ENCODE data around the gene PSMD1.

Gene PSMD1

GRCh38 chr2:231036578-231037106 is 20.0 kb upstream of the PSMD1 start:
- Histone ChIP-seq H3K27me3 (ENCODE audit: low read depth, low read length) (peaks cover 7% of the 10 kb centered on the region), H3K4me3 (ENCODE audit: low read depth in 1 of 2, low read length in 2 of 2) (no peak overlapping the region), H3K4me1 (ENCODE audit: control insufficient read depth in 1 of 2, insufficient read depth in 2 of 2, low read length in 2 of 2) (peaks cover 0 to 6% of the 10 kb centered on the region in 2 donors), H3K9me3 (ENCODE audit: control insufficient read depth in 1 of 2, low read length in 2 of 2) (no peaks in the 10 kb centered on the region), H3K36me3 (ENCODE audit: control insufficient read depth in 1 of 2, insufficient read depth in 2 of 2, low read length in 2 of 2) (no peaks in the 10 kb centered on the region), H3K27ac (ENCODE audit: low read length) (no peak overlapping the region)

GRCh38 chr2:231037202-231037730 is 19.4 kb upstream of the PSMD1 start, which contains the start of gene C2orf72:
Gene C2orf72, plus strand, starts transcription at chr2:231037523. Its CDS starts 43 bp downstream, at chr2:231037566.
- Histone ChIP-seq H3K9me3 (ENCODE audit: control insufficient read depth in 1 of 2, low read length in 2 of 2) (no peaks in the 10 kb centered on the region), H3K27me3 (ENCODE audit: low read depth, low read length) (peaks cover 7% of the 10 kb centered on the region), H3K4me1 (ENCODE audit: control insufficient read depth in 1 of 2, insufficient read depth in 2 of 2, low read length in 2 of 2) (peaks cover 0 to 6% of the 10 kb centered on the region in 2 donors), H3K27ac (ENCODE audit: low read length) (no peak within 1 kb of the TSS), H3K36me3 (ENCODE audit: control insufficient read depth in 1 of 2, insufficient read depth in 2 of 2, low read length in 2 of 2) (no peaks in the 10 kb centered on the region), H3K4me3 (ENCODE audit: low read depth in 1 of 2, low read length in 2 of 2) (peak within 1 kb of the TSS; percentile 37 to 46)

GRCh38 chr2:231037731-231038482 is 18.8 kb upstream of the PSMD1 start:
- peak overlapping the region; percentile 37 to 46 for H3K4me3 ChIP-seq (ENCODE audit: low read depth in 1 of 2, low read length in 2 of 2)
- H3K27me3 ChIP-seq (ENCODE audit: low read depth, low read length) = peaks cover 7% of the 10 kb centered on the region
- no peak overlapping the region for H3K27ac ChIP-seq (ENCODE audit: low read length)
- peaks cover 0 to 6% of the 10 kb centered on the region in 2 donors for H3K4me1 ChIP-seq (ENCODE audit: control insufficient read depth in 1 of 2, insufficient read depth in 2 of 2, low read length in 2 of 2)
- no peaks in the 10 kb centered on the region for H3K9me3 ChIP-seq (ENCODE audit: control insufficient read depth in 1 of 2, low read length in 2 of 2)
- no peaks in the 10 kb centered on the region for H3K36me3 ChIP-seq (ENCODE audit: control insufficient read depth in 1 of 2, insufficient read depth in 2 of 2, low read length in 2 of 2)

DNA sequence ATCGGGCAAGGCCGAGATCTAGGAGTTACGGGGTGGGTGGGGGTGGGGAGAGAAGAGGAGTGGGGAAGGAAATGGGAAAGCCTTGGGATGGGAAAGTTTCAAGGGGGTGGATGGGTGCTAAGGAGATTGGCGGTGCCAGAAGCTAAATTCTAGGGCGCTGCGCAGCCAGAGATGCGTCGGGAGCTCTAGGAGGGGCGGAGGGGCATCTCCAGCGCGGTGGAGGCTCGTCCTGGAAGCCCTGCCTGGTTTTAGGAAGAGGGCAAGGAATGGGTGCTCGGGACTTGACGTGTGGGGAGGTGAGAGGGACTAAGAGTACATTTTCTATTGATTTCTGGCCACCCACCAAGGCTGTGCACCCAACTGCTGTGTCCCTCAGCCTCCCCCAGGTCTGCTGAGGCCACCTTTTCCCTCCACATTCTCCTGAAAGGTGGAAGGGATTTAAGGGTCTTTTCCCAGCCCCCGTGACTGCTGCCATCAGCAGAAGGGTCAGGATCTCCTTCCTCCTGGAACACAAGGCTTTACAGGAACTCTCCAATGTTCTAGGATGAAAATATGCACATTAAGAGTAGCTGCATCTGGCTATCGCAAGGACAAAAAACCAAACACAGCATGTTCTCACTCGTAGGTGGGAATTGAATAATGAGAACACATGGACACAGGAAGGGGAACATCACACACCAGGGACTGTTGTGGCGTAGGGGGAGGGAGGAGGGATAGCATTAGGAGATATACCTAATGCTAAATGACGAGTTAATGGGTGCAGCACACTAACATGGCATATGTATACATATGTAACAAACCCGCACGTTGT is 18.0 kb upstream of the PSMD1 start:
- Histone ChIP-seq H3K9me3 (ENCODE audit: control insufficient read depth in 1 of 2, low read length in 2 of 2) (no peaks in the 10 kb centered on the region), H3K4me3 (ENCODE audit: low read depth in 1 of 2, low read length in 2 of 2) (peak overlapping the region; percentile 37 to 46), H3K27me3 (ENCODE audit: low read depth, low read length) (peaks cover 7% of the 10 kb centered on the region), H3K27ac (ENCODE audit: low read length) (no peak overlapping the region), H3K4me1 (ENCODE audit: control insufficient read depth in 1 of 2, insufficient read depth in 2 of 2, low read length in 2 of 2) (peaks cover 0 to 6% of the 10 kb centered on the region in 2 donors), H3K36me3 (ENCODE audit: control insufficient read depth in 1 of 2, insufficient read depth in 2 of 2, low read length in 2 of 2) (no peaks in the 10 kb centered on the region)

DNA sequence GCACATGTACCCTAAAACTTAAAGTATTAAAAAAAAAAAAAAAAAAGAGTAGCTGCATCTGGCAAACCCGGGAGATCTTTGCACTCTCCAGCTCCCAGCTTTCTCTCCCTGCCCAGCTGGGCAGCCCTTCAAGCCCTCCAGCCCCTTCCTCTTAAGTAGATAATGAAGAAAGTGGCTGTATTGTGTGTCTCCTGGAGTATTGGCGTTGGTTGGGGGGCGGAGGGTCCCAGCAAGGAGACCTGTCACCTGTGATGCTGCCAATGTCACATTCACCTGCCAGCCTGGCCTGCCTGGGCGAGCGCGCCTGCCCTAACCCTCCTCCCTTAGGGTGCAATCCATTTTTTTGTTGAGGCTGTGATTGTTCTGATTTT is 17.4 kb upstream of the PSMD1 start:
- Histone ChIP-seq H3K27ac (ENCODE audit: low read length) (no peak overlapping the region), H3K36me3 (ENCODE audit: control insufficient read depth in 1 of 2, insufficient read depth in 2 of 2, low read length in 2 of 2) (no peaks in the 10 kb centered on the region), H3K4me1 (ENCODE audit: control insufficient read depth in 1 of 2, insufficient read depth in 2 of 2, low read length in 2 of 2) (peaks cover 0 to 6% of the 10 kb centered on the region in 2 donors), H3K4me3 (ENCODE audit: low read depth in 1 of 2, low read length in 2 of 2) (no peak overlapping the region), H3K27me3 (ENCODE audit: low read depth, low read length) (peaks cover 7% of the 10 kb centered on the region), H3K9me3 (ENCODE audit: control insufficient read depth in 1 of 2, low read length in 2 of 2) (no peaks in the 10 kb centered on the region)

DNA sequence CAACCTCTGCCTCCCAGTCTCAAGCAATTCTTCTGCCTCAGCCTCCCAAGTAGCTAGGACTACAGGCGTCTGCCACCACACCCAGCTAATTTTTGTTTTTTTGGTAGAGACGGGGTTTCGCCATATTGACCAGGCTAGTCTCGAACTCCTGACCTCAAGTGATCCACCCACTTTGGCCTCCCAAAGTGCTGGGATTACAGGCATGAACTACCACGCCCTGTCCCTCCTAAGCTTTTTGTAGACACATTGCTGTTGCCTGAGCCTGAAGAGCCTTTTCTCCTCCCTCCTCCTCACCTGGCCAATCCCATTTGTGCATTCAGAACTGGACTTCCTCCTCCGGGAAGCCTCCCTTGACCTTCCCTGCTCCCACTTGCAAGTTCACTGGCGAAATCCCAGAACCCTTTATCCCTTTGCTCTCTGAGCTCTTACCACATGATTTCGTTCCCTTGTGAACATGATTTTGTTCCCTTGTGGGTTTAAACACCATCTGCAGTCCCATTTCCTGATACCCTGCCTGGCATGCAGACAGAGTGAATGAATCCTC is 16.8 kb upstream of the PSMD1 start:
- Histone ChIP-seq H3K27me3 (ENCODE audit: low read depth, low read length) (peaks cover 7% of the 10 kb centered on the region), H3K27ac (ENCODE audit: low read length) (no peak overlapping the region)

DNA sequence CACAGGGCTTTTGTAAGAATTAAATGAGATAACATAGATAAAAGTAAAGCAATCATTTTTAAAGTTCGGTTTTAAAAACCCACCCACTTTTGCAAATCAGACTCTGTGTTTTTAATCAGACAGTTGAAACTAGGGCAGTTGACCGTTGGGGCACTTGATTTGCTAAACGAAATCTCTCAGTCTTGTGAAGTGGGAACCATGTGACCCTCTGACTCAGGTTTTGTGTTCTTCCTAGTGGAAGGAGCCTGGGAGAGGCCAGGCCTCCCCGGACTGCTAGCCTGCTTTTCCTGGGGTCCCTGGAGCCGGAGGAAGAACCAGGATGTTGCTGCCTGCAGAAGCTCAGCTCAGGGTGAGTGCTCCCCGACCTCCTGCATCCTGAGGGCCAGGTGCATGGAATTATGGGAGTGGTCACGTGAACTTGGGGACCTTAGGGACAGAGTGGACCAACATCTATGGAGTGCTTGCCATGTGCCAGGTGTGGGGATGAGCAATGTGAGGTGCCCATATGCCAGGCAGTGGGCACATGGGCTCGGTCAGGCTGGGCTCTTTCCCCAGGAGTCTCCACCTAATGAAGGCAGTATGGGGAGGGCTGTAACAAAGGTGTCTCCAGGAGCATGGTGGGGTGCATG is 15.5 kb upstream of the PSMD1 start:
- Histone ChIP-seq H3K4me3 (ENCODE audit: low read depth in 1 of 2, low read length in 2 of 2) (no peak overlapping the region), H3K36me3 (ENCODE audit: control insufficient read depth in 1 of 2, insufficient read depth in 2 of 2, low read length in 2 of 2) (no peaks in the 10 kb centered on the region), H3K9me3 (ENCODE audit: control insufficient read depth in 1 of 2, low read length in 2 of 2) (no peaks in the 10 kb centered on the region), H3K27me3 (ENCODE audit: low read depth, low read length) (peaks cover 3% of the 10 kb centered on the region), H3K27ac (ENCODE audit: low read length) (no peak overlapping the region), H3K4me1 (ENCODE audit: control insufficient read depth in 1 of 2, insufficient read depth in 2 of 2, low read length in 2 of 2) (peaks cover 0 to 6% of the 10 kb centered on the region in 2 donors)

More for the DNA sequence above, 16.8 kb upstream of the PSMD1 start:
- no peaks in the 10 kb centered on the region for H3K9me3 ChIP-seq (ENCODE audit: control insufficient read depth in 1 of 2, low read length in 2 of 2)
- no peak overlapping the region for H3K4me3 ChIP-seq (ENCODE audit: low read depth in 1 of 2, low read length in 2 of 2)
- no peaks in the 10 kb centered on the region for H3K36me3 ChIP-seq (ENCODE audit: control insufficient read depth in 1 of 2, insufficient read depth in 2 of 2, low read length in 2 of 2)
- peaks cover 0 to 6% of the 10 kb centered on the region in 2 donors for H3K4me1 ChIP-seq (ENCODE audit: control insufficient read depth in 1 of 2, insufficient read depth in 2 of 2, low read length in 2 of 2)

GRCh38 chr2:231043796-231044195 is 12.9 kb upstream of the PSMD1 start:
- no peaks in the 10 kb centered on the region for H3K27me3 ChIP-seq (ENCODE audit: low read depth, low read length)
- no peak overlapping the region for H3K4me3 ChIP-seq (ENCODE audit: low read depth in 1 of 2, low read length in 2 of 2)
- H3K27ac ChIP-seq (ENCODE audit: low read length) = no peak overlapping the region
- no peaks in the 10 kb centered on the region for H3K9me3 ChIP-seq (ENCODE audit: control insufficient read depth in 1 of 2, low read length in 2 of 2)
- H3K36me3 ChIP-seq (ENCODE audit: control insufficient read depth in 1 of 2, insufficient read depth in 2 of 2, low read length in 2 of 2) = no peaks in the 10 kb centered on the region
- H3K4me1 ChIP-seq (ENCODE audit: control insufficient read depth in 1 of 2, insufficient read depth in 2 of 2, low read length in 2 of 2) = no peaks in the 10 kb centered on the region

- no peak overlapping the region for H3K4me3 ChIP-seq (ENCODE audit: low read depth in 1 of 2, low read length in 2 of 2)
- no peaks in the 10 kb centered on the region for H3K27me3 ChIP-seq (ENCODE audit: low read depth, low read length)
- no peaks in the 10 kb centered on the region for H3K9me3 ChIP-seq (ENCODE audit: control insufficient read depth in 1 of 2, low read length in 2 of 2)
- H3K36me3 ChIP-seq (ENCODE audit: control insufficient read depth in 1 of 2, insufficient read depth in 2 of 2, low read length in 2 of 2) = no peaks in the 10 kb centered on the region
- no peak overlapping the region for H3K27ac ChIP-seq (ENCODE audit: low read length)
- H3K4me1 ChIP-seq (ENCODE audit: control insufficient read depth in 1 of 2, insufficient read depth in 2 of 2, low read length in 2 of 2) = no peaks in the 10 kb centered on the region
Observed at GRCh38 chr2:231046916-231047273, 9.8 kb upstream of the PSMD1 start.

GRCh38 chr2:231047274-231047922 is 9.3 kb upstream of the PSMD1 start:
- H3K27ac ChIP-seq (ENCODE audit: low read length) = no peak overlapping the region
- no peak overlapping the region for H3K4me3 ChIP-seq (ENCODE audit: low read depth in 1 of 2, low read length in 2 of 2)
- no peaks in the 10 kb centered on the region for H3K4me1 ChIP-seq (ENCODE audit: control insufficient read depth in 1 of 2, insufficient read depth in 2 of 2, low read length in 2 of 2)
- no peaks in the 10 kb centered on the region for H3K9me3 ChIP-seq (ENCODE audit: control insufficient read depth in 1 of 2, low read length in 2 of 2)
- no peaks in the 10 kb centered on the region for H3K27me3 ChIP-seq (ENCODE audit: low read depth, low read length)
- no peaks in the 10 kb centered on the region for H3K36me3 ChIP-seq (ENCODE audit: control insufficient read depth in 1 of 2, insufficient read depth in 2 of 2, low read length in 2 of 2)

Data from muscle layer of duodenum (tissue), 2 donors.